SK-N-SH treated with all-trans-retinoic acid at 6 μM for 48 hours (cell line): ENCODE data around the gene PARD3.

ENCODE experiments used
- CSDC2 ChIP-seq: fragments of 250-450 bp; sonication (Bioruptor Pico); IDR thresholded peaks from 2 replicates; pipeline ENCODE4 v1.5.0; 2020; ENCODE audit warnings: mild to moderate bottlenecking, moderate library complexity
- GLIS3 ChIP-seq: fragments of 250-450 bp; sonication (Bioruptor Pico); IDR thresholded peaks from 2 replicates; pipeline ENCODE4 v1.5.0; 2020; ENCODE audit warnings: mild to moderate bottlenecking, moderate library complexity
- TCF4 ChIP-seq: fragments of 250-450 bp; sonication (Bioruptor Pico); IDR thresholded peaks from 2 replicates; pipeline ENCODE4 v1.8.0; 2021; ENCODE audit warnings: mild to moderate bottlenecking, moderate library complexity, borderline replicate concordance
- ZFP30 ChIP-seq: fragments of 450-650 bp; formaldehyde crosslinking; IDR thresholded peaks from 2 replicates; pipeline ENCODE4 v1.5.0; 2022; ENCODE audit warnings: mild to moderate bottlenecking, moderate library complexity
- TF ChIP-seq, protein P1 (sequence below): fragments of 250-450 bp; sonication (Bioruptor Pico); IDR thresholded peaks from 2 replicates; pipeline ENCODE4 v1.8.0; 2021; ENCODE audit warnings: low read depth, mild to moderate bottlenecking, moderate library complexity, borderline replicate concordance

DNA sequence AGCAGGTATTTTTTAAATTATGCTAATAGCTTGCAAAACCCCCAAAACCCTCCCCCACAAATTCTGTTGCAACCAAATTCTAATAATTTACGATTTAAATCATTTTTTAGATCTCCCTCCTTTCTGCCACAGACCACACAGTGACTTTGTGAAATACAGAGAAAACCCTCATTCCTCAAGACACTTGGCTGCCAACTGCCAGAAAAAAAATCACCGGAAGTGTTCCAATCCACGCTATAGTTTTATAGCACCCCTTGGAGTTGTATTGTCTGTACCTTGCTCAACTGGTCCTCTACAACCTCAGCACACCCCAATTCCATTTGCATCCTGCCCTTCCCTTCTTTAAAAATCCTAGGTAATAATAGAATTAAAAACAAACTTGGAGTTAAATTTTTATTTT lies 560.1 kb downstream of the PARD3 start:
- no peak for TF ChIP-seq CSDC2 (CRISPR knock-in tag)
- TF ChIP-seq TCF4 (CRISPR knock-in tag), result no peak
- no peak for TF ChIP-seq ZFP30 (CRISPR knock-in tag)
- no peak for TF ChIP-seq GLIS3 (CRISPR knock-in tag)
- TF ChIP-seq, protein P1, sequence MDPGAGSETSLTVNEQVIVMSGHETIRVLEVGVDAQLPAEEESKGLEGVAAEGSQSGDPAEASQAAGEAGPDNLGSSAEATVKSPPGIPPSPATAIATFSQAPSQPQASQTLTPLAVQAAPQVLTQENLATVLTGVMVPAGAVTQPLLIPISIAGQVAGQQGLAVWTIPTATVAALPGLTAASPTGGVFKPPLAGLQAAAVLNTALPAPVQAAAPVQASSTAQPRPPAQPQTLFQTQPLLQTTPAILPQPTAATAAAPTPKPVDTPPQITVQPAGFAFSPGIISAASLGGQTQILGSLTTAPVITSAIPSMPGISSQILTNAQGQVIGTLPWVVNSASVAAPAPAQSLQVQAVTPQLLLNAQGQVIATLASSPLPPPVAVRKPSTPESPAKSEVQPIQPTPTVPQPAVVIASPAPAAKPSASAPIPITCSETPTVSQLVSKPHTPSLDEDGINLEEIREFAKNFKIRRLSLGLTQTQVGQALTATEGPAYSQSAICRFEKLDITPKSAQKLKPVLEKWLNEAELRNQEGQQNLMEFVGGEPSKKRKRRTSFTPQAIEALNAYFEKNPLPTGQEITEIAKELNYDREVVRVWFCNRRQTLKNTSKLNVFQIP (CRISPR knock-in tag), result no peak
